Esophagus muscularis mucosa (tissue), 3 donors: ENCODE data around the gene SNED1.

Experiments used
- CTCF ChIP-seq, 3 experiments: fragments of 200-600 bp in 2 of 3; fragments of 450-650 bp in 1 of 3; sonication (generic) in 2 of 3; IDR thresholded peaks; one replicate each; pipeline ENCODE4 v1.5.1; 2017 to 2019; ENCODE audit warnings: antibody characterized with exemption in 3 of 3, mild to moderate bottlenecking in 2 of 3, moderate library complexity in 1 of 3
- POLR2A ChIP-seq: fragments of 450-650 bp; IDR thresholded peaks from one replicate; pipeline ENCODE4 v1.6.1; 2017; ENCODE audit warnings: antibody characterized with exemption, moderate library complexity, mild to moderate bottlenecking, low read depth

DNA sequence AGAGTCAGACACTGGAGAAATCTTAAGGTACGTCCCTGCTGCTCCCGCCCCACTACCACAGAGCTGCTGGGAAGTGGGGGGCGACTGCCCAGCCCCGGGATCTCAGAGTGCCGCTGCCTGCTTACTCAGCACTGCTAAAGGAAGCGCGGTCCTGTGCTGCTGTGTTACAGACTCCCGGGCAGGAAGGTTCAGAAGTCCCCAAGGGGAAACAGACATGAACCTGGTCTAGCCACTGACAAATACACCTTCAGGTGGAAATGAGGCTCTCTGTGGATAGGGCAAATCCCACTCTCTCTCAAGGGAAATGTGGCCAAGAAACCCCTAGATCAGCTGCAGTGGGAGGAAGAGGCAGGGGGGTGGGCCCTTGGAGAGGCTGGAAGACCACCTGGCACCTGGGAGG, 90.0 kb downstream of the SNED1 start:
- TF ChIP-seq POLR2A (no peak), CTCF (IDR thresholded peaks at IDR 0.05) (no peak)
